ENCODE data around the gene PPOX. TPM values are rescaled to one million over a fixed set of nuclear protein-coding genes. Genes with fewer than 3 reads are reported as not detected.
A peak's percentile ranks its signal among the peaks of the same experiment; 100 is the strongest.

The PPOX gene
- total RNA-seq, 2 experiments from 2014 or later = 42.0 to 45.5 TPM

GRCh38 chr1:161207173-161207572 lies 40.9 kb downstream of the PPOX start:
- POLR2A ChIA-PET = interaction anchor here (0.7 kb wide), 1 partner anchor 18 kb away, joined by 4 read pairs; the partner anchor contains the start of gene TOMM40L
- intact Hi-C loops (cut with micrococcal nuclease; ENCODE audit: unreplicated experiment) = no loop called here
- Histone ChIP-seq H3K4me2 (ENCODE audit: low read length) (no peak overlapping the region), H3K9me2 (ENCODE audit: insufficient read depth, low read length) (no peaks in the 10 kb centered on the region), H3K4me1 (ENCODE audit: insufficient read depth, low read length, poor library complexity, severe bottlenecking) (peaks cover 26% of the 10 kb centered on the region), H2AFZ (ENCODE audit: low read length) (no peak overlapping the region), H4K20me1 (ENCODE audit: insufficient read depth, low read length) (no peaks in the 10 kb centered on the region), H3K79me2 (ENCODE audit: insufficient read depth, low read depth, low read length) (peaks cover 4% of the 10 kb centered on the region; the same call in 1 of the 2 replicates), H3K9me3 (ENCODE audit: low read length) (no peaks in the 10 kb centered on the region), H3K4me3 (ENCODE audit: low read depth, low read length, poor library complexity, severe bottlenecking) (no peak overlapping the region), H3K36me3 (ENCODE audit: insufficient read depth, low read length) (peaks cover 66% of the 10 kb centered on the region), H3K27ac (ENCODE audit: low read depth, low read length, poor library complexity, severe bottlenecking) (no peak overlapping the region)
- TF ChIP-seq EZH2phosphoT487 (IDR thresholded peaks at IDR 0.05; ENCODE audit: borderline replicate concordance, low read depth, low read length) (no peak), CTCF (conservative IDR thresholded peaks at IDR 0.05; ENCODE audit: low read length) (no peak)
- DNase-seq (ENCODE audit: low spot score) = no peak
- no TSS peak for BruUV-seq (replicated peaks)
- CTCF ChIA-PET (ENCODE audit: unreplicated experiment) = no interaction called here

GRCh38 chr1:161209790-161210409 lies 43.7 kb downstream of the PPOX start:
- no peaks in the 10 kb centered on the region for H3K79me2 ChIP-seq (ENCODE audit: insufficient read depth, low read depth, low read length)
- H2AFZ ChIP-seq (ENCODE audit: low read length) = no peak overlapping the region
- CTCF ChIA-PET (ENCODE audit: unreplicated experiment) = interaction anchor here (0.6 to 2.0 kb wide), 2 partner anchors 13 to 16 kb away, joined by 4 to 8 read pairs; partner anchors contain the start of gene TOMM40L
- intact Hi-C loops (cut with micrococcal nuclease; ENCODE audit: unreplicated experiment) = loop anchor here (1.0 kb wide), 1 partner anchor 15 kb away; no protein-coding TSS in a partner anchor
- peaks cover 78% of the 10 kb centered on the region for H3K36me3 ChIP-seq (ENCODE audit: insufficient read depth, low read length)
- no peak overlapping the region for H3K4me3 ChIP-seq (ENCODE audit: low read depth, low read length, poor library complexity, severe bottlenecking)
- H3K27ac ChIP-seq (ENCODE audit: low read depth, low read length, poor library complexity, severe bottlenecking) = no peak overlapping the region
- DNase-seq (ENCODE audit: low spot score) = peak; percentile 85
- H3K4me1 ChIP-seq (ENCODE audit: insufficient read depth, low read length, poor library complexity, severe bottlenecking) = peaks cover 13% of the 10 kb centered on the region
- no peaks in the 10 kb centered on the region for H3K9me2 ChIP-seq (ENCODE audit: insufficient read depth, low read length)
- H4K20me1 ChIP-seq (ENCODE audit: insufficient read depth, low read length) = no peaks in the 10 kb centered on the region
- POLR2A ChIA-PET = no interaction called here
- no TSS peak for BruUV-seq (replicated peaks)
- TF ChIP-seq EZH2phosphoT487 (IDR thresholded peaks at IDR 0.05; ENCODE audit: borderline replicate concordance, low read depth, low read length) (no peak), CTCF (conservative IDR thresholded peaks at IDR 0.05; ENCODE audit: low read length) (peak; percentile 96)
- no peaks in the 10 kb centered on the region for H3K9me3 ChIP-seq (ENCODE audit: low read length)
- no peak overlapping the region for H3K4me2 ChIP-seq (ENCODE audit: low read length)

GRCh38 chr1:161214369-161214768 lies 48.1 kb downstream of the PPOX start:
- ChIA-PET CTCF (ENCODE audit: unreplicated experiment) (no interaction called here), POLR2A (interaction anchor here (0.7 kb wide), 2 partner anchors 11 to 438 kb away, joined by 3 to 4 read pairs; no protein-coding TSS in a partner anchor)
- H3K9me3 ChIP-seq (ENCODE audit: low read length) = no peaks in the 10 kb centered on the region
- H3K36me3 ChIP-seq (ENCODE audit: insufficient read depth, low read length) = peaks cover 50% of the 10 kb centered on the region
- no peak overlapping the region for H3K4me2 ChIP-seq (ENCODE audit: low read length)
- DNase-seq (ENCODE audit: low spot score) = no peak
- no peak overlapping the region for H3K4me3 ChIP-seq (ENCODE audit: low read depth, low read length, poor library complexity, severe bottlenecking)
- H3K79me2 ChIP-seq (ENCODE audit: insufficient read depth, low read depth, low read length) = no peaks in the 10 kb centered on the region
- intact Hi-C loops (cut with micrococcal nuclease; ENCODE audit: unreplicated experiment) = no loop called here
- no TSS peak for BruUV-seq (replicated peaks)
- no peaks in the 10 kb centered on the region for H3K9me2 ChIP-seq (ENCODE audit: insufficient read depth, low read length)
- H4K20me1 ChIP-seq (ENCODE audit: insufficient read depth, low read length) = no peaks in the 10 kb centered on the region
- H3K4me1 ChIP-seq (ENCODE audit: insufficient read depth, low read length, poor library complexity, severe bottlenecking) = peaks cover 41% of the 10 kb centered on the region
- TF ChIP-seq EZH2phosphoT487 (IDR thresholded peaks at IDR 0.05; ENCODE audit: borderline replicate concordance, low read depth, low read length) (no peak), CTCF (conservative IDR thresholded peaks at IDR 0.05; ENCODE audit: low read length) (no peak)
- H3K27ac ChIP-seq (ENCODE audit: low read depth, low read length, poor library complexity, severe bottlenecking) = no peak overlapping the region
- no peak overlapping the region for H2AFZ ChIP-seq (ENCODE audit: low read length)
